SK-N-SH treated with all-trans-retinoic acid at 6 μM for 48 hours (cell line): ENCODE data around the gene RRBP1.

Experiments
- BACH2 ChIP-seq: fragments of 250-450 bp; sonication (Bioruptor Pico); IDR thresholded peaks from 2 replicates; pipeline ENCODE4 v1.9.0; 2021; ENCODE audit warnings: mild to moderate bottlenecking, borderline replicate concordance
- GLIS3 ChIP-seq: fragments of 250-450 bp; sonication (Bioruptor Pico); IDR thresholded peaks from 2 replicates; pipeline ENCODE4 v1.5.0; 2020; ENCODE audit warnings: mild to moderate bottlenecking, moderate library complexity
- ISL1 ChIP-seq: fragments of 250-450 bp; sonication (Bioruptor Pico); IDR thresholded peaks from 2 replicates; pipeline ENCODE4 v2.1.2; 2022; ENCODE audit warnings: mild to moderate bottlenecking, moderate library complexity
- ZFP3 ChIP-seq: fragments of 250-450 bp; sonication (Bioruptor Pico); IDR thresholded peaks from 2 replicates; pipeline ENCODE4 v1.5.0; 2020; ENCODE audit warnings: mild to moderate bottlenecking, moderate library complexity
- TF ChIP-seq, protein P1 (sequence below): fragments of 250-450 bp; sonication (Bioruptor Pico); IDR thresholded peaks from 2 replicates; pipeline ENCODE4 v1.5.1; 2021; ENCODE audit warnings: mild to moderate bottlenecking, moderate library complexity
- TF ChIP-seq, protein P2 (sequence below): fragments of 250-450 bp; sonication (Bioruptor Pico); IDR thresholded peaks from 2 replicates; pipeline ENCODE4 v1.8.0; 2020; ENCODE audit warnings: mild to moderate bottlenecking, moderate library complexity, borderline replicate concordance
- TF ChIP-seq, protein P3 (sequence below): fragments of 250-450 bp; sonication (Bioruptor Pico); IDR thresholded peaks from 2 replicates; pipeline ENCODE4 v1.5.0; 2020; ENCODE audit warnings: mild to moderate bottlenecking, moderate library complexity
- TF ChIP-seq, protein P4 (sequence below): fragments of 250-450 bp; sonication (Bioruptor Pico); IDR thresholded peaks from 2 replicates; pipeline ENCODE4 v1.8.0; 2021; ENCODE audit warnings: low read depth, mild to moderate bottlenecking, moderate library complexity, borderline replicate concordance

DNA sequence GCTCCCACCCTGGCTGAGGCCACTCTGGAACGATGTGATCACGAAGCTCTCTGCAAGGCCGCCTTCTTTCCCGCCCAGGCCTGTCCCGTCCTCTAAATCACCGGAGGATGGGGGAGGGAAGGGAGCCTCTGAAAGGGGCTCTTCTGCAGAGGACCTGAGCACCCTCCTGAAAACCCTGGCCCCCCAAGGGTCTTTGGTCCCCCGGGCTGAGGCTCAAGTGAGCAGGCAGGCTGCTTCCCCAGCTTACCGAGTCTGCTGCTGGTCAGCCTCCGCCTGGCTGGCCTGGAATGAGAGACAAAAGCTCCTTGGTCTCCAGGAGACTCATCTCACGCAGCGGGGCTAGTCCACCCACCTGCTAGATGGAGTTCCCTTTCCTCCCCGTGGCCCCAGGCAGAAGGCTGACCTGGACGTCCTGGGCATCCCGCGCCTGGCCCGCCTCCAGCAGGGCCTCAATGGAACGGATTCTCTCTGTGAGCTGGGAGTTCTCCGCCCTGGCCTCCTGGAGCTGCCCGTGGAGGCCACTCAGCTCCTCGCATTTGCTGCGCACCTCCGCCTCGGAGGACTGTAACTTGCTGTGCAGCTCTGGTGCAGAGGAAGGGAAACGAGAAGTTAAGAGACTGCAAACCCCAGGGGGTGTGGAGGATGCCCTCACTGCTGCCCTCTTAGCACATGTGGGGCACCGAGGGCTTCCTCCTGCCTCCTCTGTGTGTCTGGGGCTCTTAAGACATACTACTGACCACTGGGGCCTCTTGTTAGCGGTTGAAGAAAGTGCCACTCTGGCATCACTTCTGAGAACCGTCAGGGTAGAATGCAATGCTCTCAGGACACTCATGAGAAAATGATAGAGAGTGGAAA is 54.7 kb downstream of the RRBP1 start:
- TF ChIP-seq, protein P1, sequence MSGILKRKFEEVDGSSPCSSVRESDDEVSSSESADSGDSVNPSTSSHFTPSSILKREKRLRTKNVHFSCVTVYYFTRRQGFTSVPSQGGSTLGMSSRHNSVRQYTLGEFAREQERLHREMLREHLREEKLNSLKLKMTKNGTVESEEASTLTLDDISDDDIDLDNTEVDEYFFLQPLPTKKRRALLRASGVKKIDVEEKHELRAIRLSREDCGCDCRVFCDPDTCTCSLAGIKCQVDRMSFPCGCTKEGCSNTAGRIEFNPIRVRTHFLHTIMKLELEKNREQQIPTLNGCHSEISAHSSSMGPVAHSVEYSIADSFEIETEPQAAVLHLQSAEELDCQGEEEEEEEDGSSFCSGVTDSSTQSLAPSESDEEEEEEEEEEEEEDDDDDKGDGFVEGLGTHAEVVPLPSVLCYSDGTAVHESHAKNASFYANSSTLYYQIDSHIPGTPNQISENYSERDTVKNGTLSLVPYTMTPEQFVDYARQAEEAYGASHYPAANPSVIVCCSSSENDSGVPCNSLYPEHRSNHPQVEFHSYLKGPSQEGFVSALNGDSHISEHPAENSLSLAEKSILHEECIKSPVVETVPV: no peak
- TF ChIP-seq BACH2 (CRISPR knock-in tag): no peak
- TF ChIP-seq, protein P2, sequence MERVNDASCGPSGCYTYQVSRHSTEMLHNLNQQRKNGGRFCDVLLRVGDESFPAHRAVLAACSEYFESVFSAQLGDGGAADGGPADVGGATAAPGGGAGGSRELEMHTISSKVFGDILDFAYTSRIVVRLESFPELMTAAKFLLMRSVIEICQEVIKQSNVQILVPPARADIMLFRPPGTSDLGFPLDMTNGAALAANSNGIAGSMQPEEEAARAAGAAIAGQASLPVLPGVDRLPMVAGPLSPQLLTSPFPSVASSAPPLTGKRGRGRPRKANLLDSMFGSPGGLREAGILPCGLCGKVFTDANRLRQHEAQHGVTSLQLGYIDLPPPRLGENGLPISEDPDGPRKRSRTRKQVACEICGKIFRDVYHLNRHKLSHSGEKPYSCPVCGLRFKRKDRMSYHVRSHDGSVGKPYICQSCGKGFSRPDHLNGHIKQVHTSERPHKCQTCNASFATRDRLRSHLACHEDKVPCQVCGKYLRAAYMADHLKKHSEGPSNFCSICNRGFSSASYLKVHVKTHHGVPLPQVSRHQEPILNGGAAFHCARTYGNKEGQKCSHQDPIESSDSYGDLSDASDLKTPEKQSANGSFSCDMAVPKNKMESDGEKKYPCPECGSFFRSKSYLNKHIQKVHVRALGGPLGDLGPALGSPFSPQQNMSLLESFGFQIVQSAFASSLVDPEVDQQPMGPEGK (CRISPR knock-in tag): no peak
- no peak for TF ChIP-seq ISL1 (CRISPR knock-in tag)
- no peak for TF ChIP-seq GLIS3 (CRISPR knock-in tag)
- no peak for TF ChIP-seq ZFP3
- TF ChIP-seq, protein P3, sequence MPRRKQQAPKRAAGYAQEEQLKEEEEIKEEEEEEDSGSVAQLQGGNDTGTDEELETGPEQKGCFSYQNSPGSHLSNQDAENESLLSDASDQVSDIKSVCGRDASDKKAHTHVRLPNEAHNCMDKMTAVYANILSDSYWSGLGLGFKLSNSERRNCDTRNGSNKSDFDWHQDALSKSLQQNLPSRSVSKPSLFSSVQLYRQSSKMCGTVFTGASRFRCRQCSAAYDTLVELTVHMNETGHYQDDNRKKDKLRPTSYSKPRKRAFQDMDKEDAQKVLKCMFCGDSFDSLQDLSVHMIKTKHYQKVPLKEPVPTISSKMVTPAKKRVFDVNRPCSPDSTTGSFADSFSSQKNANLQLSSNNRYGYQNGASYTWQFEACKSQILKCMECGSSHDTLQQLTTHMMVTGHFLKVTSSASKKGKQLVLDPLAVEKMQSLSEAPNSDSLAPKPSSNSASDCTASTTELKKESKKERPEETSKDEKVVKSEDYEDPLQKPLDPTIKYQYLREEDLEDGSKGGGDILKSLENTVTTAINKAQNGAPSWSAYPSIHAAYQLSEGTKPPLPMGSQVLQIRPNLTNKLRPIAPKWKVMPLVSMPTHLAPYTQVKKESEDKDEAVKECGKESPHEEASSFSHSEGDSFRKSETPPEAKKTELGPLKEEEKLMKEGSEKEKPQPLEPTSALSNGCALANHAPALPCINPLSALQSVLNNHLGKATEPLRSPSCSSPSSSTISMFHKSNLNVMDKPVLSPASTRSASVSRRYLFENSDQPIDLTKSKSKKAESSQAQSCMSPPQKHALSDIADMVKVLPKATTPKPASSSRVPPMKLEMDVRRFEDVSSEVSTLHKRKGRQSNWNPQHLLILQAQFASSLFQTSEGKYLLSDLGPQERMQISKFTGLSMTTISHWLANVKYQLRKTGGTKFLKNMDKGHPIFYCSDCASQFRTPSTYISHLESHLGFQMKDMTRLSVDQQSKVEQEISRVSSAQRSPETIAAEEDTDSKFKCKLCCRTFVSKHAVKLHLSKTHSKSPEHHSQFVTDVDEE: no peak
- TF ChIP-seq, protein P4, sequence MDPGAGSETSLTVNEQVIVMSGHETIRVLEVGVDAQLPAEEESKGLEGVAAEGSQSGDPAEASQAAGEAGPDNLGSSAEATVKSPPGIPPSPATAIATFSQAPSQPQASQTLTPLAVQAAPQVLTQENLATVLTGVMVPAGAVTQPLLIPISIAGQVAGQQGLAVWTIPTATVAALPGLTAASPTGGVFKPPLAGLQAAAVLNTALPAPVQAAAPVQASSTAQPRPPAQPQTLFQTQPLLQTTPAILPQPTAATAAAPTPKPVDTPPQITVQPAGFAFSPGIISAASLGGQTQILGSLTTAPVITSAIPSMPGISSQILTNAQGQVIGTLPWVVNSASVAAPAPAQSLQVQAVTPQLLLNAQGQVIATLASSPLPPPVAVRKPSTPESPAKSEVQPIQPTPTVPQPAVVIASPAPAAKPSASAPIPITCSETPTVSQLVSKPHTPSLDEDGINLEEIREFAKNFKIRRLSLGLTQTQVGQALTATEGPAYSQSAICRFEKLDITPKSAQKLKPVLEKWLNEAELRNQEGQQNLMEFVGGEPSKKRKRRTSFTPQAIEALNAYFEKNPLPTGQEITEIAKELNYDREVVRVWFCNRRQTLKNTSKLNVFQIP: no peak
